Measurements from ENCODE around the gene LZTR1.

Gene LZTR1

GRCh38 chr22:20975541-20976290 is 6.4 kb upstream of the LZTR1 start:
- no peak for TF ChIP-seq CTCF (IDR thresholded peaks at IDR 0.05)

GRCh38 chr22:20976291-20976877 is 5.7 kb upstream of the LZTR1 start:
- no peak for TF ChIP-seq CTCF (IDR thresholded peaks at IDR 0.05)

- TF ChIP-seq CTCF (IDR thresholded peaks at IDR 0.05) = no peak
Observed at GRCh38 chr22:20977019-20977418, 5.1 kb upstream of the LZTR1 start.

DNA sequence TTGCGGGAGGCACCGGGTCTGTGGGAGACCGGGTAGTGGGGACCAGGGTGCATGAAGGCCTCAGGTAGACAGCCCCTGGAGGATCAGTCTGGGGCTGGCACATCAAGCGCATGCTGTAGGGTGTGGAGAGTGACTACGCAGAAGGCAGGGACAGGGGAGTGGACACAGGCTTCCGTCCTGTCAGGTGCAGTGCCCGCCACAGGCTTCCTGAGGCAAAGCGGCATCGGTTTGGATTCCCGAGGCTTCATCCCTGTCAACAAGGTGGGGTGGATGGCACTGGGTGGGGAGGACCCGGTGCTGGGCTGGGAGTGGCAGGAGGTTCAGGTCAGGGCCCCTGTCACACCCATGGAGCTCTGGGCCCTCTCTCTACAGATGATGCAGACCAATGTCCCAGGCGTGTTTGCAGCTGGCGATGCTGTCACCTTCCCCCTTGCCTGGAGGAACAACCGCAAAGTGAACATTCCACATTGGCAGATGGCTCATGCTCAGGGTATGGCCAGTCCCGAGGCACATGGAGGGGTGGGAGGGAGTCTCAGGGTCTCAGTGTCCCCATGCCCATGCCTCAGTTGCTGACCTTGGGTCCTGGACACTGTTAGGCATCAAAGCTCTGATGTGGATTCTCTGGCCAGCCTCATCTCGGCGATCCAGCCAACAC is 4.5 kb upstream of the LZTR1 start:
- TF ChIP-seq CTCF (IDR thresholded peaks at IDR 0.05) = no peak

DNA sequence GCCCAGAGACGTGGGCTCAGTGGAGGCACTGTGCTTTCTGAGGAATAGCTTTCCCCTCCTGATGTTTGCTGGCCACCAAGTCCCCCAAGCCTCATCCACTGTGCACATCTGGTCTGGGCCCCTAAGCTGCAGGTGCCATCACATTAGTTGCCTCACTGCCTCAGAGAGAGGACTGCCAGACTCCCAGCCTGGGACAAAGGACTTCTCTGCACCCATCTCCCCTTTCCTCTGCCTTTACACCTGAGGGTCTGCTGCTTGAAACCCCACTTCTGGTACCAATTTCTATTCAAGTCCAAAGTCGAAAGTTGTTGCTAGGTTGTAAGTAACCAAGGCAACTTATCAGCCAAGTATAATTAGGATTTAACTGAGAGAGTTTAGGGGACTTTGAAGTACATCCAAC is 3.7 kb upstream of the LZTR1 start:
- no peak for TF ChIP-seq CTCF (IDR thresholded peaks at IDR 0.05)

DNA sequence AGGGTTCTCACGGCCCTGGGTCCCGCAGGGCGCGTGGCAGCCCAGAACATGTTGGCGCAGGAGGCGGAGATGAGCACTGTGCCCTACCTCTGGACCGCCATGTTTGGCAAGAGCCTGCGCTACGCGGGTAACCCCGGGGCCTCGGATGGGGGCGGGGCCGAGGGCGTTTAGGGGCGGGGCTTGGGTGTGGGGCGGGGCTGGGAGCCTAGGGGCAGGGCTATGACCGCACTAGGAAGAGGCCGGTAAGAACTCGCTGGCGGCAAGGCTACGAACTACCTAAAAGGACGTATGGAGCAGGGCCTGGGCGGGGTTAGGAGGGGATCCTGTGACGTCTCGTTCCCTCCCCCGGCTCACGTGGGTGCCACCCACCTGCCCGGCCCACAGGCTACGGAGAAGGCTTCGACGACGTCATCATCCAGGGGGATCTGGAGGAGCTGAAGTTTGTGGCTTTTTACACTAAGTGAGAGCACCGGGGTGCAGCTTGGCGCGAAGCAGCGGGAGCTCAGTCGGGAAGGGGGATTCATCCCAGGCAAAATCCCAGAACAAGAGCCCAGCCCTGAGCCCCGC is 2.8 kb upstream of the LZTR1 start:
- no peak for TF ChIP-seq CTCF (IDR thresholded peaks at IDR 0.05)

DNA sequence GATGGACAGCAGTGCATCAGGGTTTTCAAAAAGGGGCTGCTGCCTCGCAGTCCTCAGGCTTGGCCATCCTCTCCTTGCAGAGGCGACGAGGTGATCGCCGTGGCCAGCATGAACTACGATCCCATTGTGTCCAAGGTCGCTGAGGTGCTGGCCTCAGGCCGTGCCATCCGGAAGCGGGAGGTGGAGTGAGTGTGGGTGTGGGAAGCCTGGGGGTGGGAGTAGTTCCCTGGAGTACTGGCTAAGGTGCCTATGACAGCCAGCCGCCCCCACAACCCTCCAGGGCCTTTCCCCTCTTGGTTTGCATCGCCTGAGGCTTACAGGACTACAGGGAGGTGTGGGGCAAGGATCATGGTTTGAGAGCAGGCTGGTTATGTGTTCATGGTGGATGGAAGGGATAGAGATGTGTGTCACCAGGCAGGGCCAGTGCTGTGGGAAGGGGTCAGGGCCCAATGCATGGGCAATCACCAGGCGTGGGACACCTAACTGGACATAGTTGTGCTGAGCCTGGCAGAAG is 2.1 kb upstream of the LZTR1 start:
- no peak for TF ChIP-seq CTCF (IDR thresholded peaks at IDR 0.05)
